ENCODE results near the gene SLC6A11. TPM values are rescaled to one million over a fixed set of nuclear protein-coding genes. Genes with fewer than 3 reads are reported as not detected.
A peak's percentile ranks its signal among the peaks of the same experiment; 100 is the strongest.

Gene SLC6A11
- total and polyA plus RNA-seq, 2 of the 8 experiments (the other 6 are each of a cell fraction or from before 2014, with no cell fraction given) = 0.78 to 1.5 TPM

DNA sequence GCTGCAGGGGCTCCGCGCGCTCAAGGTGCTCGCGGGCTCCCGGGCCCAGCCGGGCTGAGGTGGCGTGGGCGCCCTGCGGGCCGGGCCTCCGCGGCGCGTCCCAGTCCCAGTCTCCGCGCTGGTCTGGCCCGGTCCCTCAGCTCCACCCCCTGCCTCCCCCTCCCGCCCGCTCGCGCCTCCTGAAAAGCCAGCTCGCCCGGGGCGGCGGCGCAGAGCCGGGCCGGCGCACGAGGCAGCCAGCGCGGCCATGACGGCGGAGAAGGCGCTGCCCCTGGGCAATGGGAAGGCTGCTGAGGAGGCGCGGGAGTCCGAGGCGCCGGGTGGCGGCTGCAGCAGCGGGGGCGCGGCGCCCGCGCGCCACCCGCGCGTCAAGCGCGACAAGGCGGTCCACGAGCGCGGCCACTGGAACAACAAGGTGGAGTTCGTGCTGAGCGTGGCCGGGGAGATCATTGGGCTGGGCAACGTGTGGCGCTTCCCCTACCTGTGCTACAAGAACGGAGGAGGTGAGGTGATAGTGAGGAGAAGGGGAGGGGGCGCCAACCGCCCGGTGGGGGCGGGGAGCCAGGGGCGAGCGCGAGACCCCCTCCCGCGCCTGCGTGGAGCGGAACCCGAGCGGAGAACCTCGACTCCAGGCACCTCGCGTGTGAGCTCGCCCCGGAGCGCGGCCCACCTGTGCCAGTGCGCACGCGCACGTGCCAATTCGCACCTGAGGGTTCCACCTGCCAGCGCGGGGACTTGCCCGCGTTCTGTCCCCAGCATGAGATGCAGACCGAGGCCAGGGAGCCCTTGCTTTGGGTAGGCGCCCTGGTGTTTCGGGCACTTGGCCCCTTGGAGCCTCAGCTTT lies at the start of gene SLC6A11 (continued):
- TF ChIP-seq SIN3A (conservative IDR thresholded peaks at IDR 0.05 in 1 of 2, IDR thresholded peaks at IDR 0.05 in 1 of 2; ENCODE audit: low read depth in 1 of 2, low read length in 2 of 2) = no peak
- TF ChIP-seq NRF1 (IDR thresholded peaks at IDR 0.05; ENCODE audit: low read depth, low read length) = peak; percentile 29
- TF ChIP-seq RNF2 (IDR thresholded peaks at IDR 0.05; ENCODE audit: borderline replicate concordance, low read depth, low read length, missing control alignments, poor library complexity, severe bottlenecking) = peak; percentile 64
- TF ChIP-seq TEAD4 (IDR thresholded peaks at IDR 0.05; ENCODE audit: low read depth, low read length) = no peak
- TF ChIP-seq BCL11A (IDR thresholded peaks at IDR 0.05; ENCODE audit: low read depth in 2 of 2, low read length in 2 of 2) = no peak
- no peak for TF ChIP-seq BRCA1 (IDR thresholded peaks at IDR 0.05; ENCODE audit: low read depth, low read length)
- TF ChIP-seq EZH2 (IDR thresholded peaks at IDR 0.05; ENCODE audit: low read depth, low read length, severe bottlenecking) = no peak
- TF ChIP-seq, protein P1, sequence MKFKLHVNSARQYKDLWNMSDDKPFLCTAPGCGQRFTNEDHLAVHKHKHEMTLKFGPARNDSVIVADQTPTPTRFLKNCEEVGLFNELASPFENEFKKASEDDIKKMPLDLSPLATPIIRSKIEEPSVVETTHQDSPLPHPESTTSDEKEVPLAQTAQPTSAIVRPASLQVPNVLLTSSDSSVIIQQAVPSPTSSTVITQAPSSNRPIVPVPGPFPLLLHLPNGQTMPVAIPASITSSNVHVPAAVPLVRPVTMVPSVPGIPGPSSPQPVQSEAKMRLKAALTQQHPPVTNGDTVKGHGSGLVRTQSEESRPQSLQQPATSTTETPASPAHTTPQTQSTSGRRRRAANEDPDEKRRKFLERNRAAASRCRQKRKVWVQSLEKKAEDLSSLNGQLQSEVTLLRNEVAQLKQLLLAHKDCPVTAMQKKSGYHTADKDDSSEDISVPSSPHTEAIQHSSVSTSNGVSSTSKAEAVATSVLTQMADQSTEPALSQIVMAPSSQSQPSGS (IDR thresholded peaks at IDR 0.05; ENCODE audit: low read length) = no peak
- TF ChIP-seq EGR1 (IDR thresholded peaks at IDR 0.05; ENCODE audit: borderline replicate concordance, low read depth, low read length) = no peak
- no peak for TF ChIP-seq RBBP5 (IDR thresholded peaks at IDR 0.05; ENCODE audit: borderline replicate concordance, low read depth, low read length)

All from H1 (cell line).